Fibroblast of lung (primary cell): ENCODE results near the gene KCTD21. TPM values are rescaled to one million over a fixed set of nuclear protein-coding genes. Genes with fewer than 3 reads are reported as not detected.

ENCODE experiments used
- DNase-seq, 2 donors: peaks; one replicate each; pipeline versions ENCODE4 v3.0.0 to v3.0.0-alpha.2; 2010; ENCODE audit warnings: low read depth in 2 of 2
- H2AFZ ChIP-seq: 2 replicates; pipeline ENCODE4 v1.5.1; 2012; ENCODE audit warnings: low read length, control low read depth, inconsistent platforms
- H3K27ac ChIP-seq: 2 replicates; pipeline ENCODE4 v1.5.1; 2011; ENCODE audit warnings: low read length, control low read depth; ENCODE audit not compliant: insufficient read depth
- H3K27me3 ChIP-seq: 2 replicates; pipeline ENCODE4 v1.5.1; 2011; ENCODE audit warnings: mild to moderate bottlenecking, low read length; ENCODE audit not compliant: control insufficient read depth, insufficient read depth
- H3K36me3 ChIP-seq: 2 replicates; pipeline ENCODE4 v1.5.1; 2011; ENCODE audit warnings: low read length; ENCODE audit not compliant: control insufficient read depth, insufficient read depth
- H3K4me1 ChIP-seq: 2 replicates; pipeline ENCODE4 v1.5.1; 2011; ENCODE audit warnings: low read length; ENCODE audit not compliant: control insufficient read depth, insufficient read depth; ENCODE audit errors: extremely low read depth
- H3K4me2 ChIP-seq: 2 replicates; pipeline ENCODE4 v1.5.1; 2011; ENCODE audit warnings: low read length, control low read depth; ENCODE audit not compliant: insufficient read depth; ENCODE audit errors: extremely low read depth
- H3K4me3 ChIP-seq, 4 experiments: fragments of 200-600 bp in 1 of 4; sonication (generic) in 1 of 4; replicated peaks in 1 of 4; 2 replicates each; pipeline ENCODE4 v1.5.1; 2011 to 2016; ENCODE audit warnings: low read length in 4 of 4, low read depth in 3 of 4, mild to moderate bottlenecking in 3 of 4, control low read depth in 2 of 4, inconsistent platforms in 1 of 4, mixed read lengths in 1 of 4; ENCODE audit not compliant: insufficient read depth in 1 of 4; ENCODE audit errors: control extremely low read depth in 1 of 4
- H3K79me2 ChIP-seq: 2 replicates; pipeline ENCODE4 v1.5.1; 2012; ENCODE audit warnings: mild to moderate bottlenecking, low read length, inconsistent platforms; ENCODE audit not compliant: control insufficient read depth, insufficient read depth
- H3K9ac ChIP-seq: 2 replicates; pipeline ENCODE4 v1.5.1; 2011; ENCODE audit warnings: mild to moderate bottlenecking, low read length, control low read depth; ENCODE audit not compliant: insufficient read depth
- H3K9me3 ChIP-seq: 2 replicates; pipeline ENCODE4 v1.5.1; 2012; ENCODE audit warnings: low read depth, low read length; ENCODE audit not compliant: control insufficient read depth, insufficient read depth
- H4K20me1 ChIP-seq: 2 replicates; pipeline ENCODE4 v1.5.1; 2011; ENCODE audit warnings: low read length; ENCODE audit not compliant: control insufficient read depth, insufficient read depth; ENCODE audit errors: extremely low read depth
- EZH2 ChIP-seq: IDR thresholded peaks from 2 replicates; pipeline ENCODE4 v1.5.1; 2012; ENCODE audit warnings: low read length, control low read depth, mild to moderate bottlenecking; ENCODE audit errors: missing control alignments
- polyA plus RNA-seq, 2 donors: library from polyadenylated mRNA; depleted of rRNA in 1 of 2; stranded (reverse) in 1 of 2; unstranded in 1 of 2; fragments of >200 nt; gene quantifications; 2 replicates each; pipeline ENCODE4 v1.2.1, GENCODE V29; 2011 to 2012; ENCODE audit warnings: missing spikeins in 1 of 2
- total RNA-seq: library from RNA; depleted of rRNA; stranded (reverse); fragments of >200 nt; gene quantifications from 2 replicates; pipeline ENCODE4 v1.2.1, GENCODE V29; 2014
- TF ChIP-seq, protein P1 (sequence below), 2 donors: IDR thresholded peaks in 1 of 2; conservative IDR thresholded peaks in 1 of 2; 1 replicate in 1 of 2; 2 replicates in 1 of 2; pipeline ENCODE4 v1.5.1; 2011 to 2012; ENCODE audit warnings: low read length in 2 of 2, control low read depth in 1 of 2, inconsistent platforms in 1 of 2, low read depth in 1 of 2, mild to moderate bottlenecking in 1 of 2

KCTD21 gene
- total and polyA plus RNA-seq, 2 donors (not counting 1 experiment from before 2014, with no cell fraction given): 8.1 to 15.9 TPM

DNA sequence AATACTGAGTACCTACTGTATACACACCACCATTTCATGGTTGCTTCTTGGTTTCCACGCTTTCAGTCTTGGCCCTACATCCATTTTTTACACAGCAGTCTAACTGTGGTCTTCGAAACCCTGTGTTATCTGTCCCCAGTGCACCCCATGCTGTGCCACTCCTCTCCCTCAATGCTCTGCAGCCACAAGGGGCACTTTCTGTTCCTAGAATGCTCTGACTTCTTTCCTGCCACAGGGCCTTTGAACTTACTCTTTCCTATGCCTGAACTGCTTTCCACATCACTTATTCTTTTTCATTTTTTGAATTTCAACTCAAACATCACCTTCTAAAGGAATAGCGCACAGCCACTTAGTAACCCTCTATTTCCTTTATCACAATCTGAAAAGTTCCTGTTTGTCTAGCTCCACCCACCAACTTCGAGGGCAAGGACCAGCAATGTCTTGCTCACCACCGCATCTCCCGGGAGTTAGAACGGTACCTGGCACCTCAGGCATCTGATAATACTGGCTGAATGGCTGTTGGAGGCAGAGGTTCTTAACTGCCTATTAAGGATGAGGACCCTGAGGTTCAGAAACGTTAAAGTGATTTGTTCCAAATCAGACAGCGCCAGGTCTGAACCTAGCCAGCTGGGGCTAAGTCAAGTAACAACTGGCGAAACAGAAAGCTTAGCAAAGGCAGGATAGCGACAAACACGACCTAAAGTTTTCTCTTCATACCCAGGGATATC lies 49.6 kb downstream of the KCTD21 start:
- DNase-seq: peak in 1 of 2 donors; percentile 31
- Histone ChIP-seq H3K4me2 (peak overlapping the region; percentile 96), H3K79me2 (peaks cover 18% of the 10 kb centered on the region), H3K27ac (peak overlapping the region; percentile 91), H4K20me1 (no peaks in the 10 kb centered on the region), H3K4me1 (peaks cover 4% of the 10 kb centered on the region), H3K27me3 (no peaks in the 10 kb centered on the region), H3K36me3 (peaks cover 5% of the 10 kb centered on the region), H3K4me3 (peak overlapping the region; percentile 81 to 97 (median 92)), H2AFZ (peak overlapping the region; percentile 93), H3K9me3 (no peaks in the 10 kb centered on the region), H3K9ac (peak overlapping the region; percentile 89)
- TF ChIP-seq, protein P1, sequence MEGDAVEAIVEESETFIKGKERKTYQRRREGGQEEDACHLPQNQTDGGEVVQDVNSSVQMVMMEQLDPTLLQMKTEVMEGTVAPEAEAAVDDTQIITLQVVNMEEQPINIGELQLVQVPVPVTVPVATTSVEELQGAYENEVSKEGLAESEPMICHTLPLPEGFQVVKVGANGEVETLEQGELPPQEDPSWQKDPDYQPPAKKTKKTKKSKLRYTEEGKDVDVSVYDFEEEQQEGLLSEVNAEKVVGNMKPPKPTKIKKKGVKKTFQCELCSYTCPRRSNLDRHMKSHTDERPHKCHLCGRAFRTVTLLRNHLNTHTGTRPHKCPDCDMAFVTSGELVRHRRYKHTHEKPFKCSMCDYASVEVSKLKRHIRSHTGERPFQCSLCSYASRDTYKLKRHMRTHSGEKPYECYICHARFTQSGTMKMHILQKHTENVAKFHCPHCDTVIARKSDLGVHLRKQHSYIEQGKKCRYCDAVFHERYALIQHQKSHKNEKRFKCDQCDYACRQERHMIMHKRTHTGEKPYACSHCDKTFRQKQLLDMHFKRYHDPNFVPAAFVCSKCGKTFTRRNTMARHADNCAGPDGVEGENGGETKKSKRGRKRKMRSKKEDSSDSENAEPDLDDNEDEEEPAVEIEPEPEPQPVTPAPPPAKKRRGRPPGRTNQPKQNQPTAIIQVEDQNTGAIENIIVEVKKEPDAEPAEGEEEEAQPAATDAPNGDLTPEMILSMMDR (conservative IDR thresholded peaks at IDR 0.05 in 1 of 2, IDR thresholded peaks at IDR 0.05 in 1 of 2; ENCODE audit: low read depth in 1 of 2, low read length in 2 of 2): no peak
- no peak for TF ChIP-seq EZH2

DNA sequence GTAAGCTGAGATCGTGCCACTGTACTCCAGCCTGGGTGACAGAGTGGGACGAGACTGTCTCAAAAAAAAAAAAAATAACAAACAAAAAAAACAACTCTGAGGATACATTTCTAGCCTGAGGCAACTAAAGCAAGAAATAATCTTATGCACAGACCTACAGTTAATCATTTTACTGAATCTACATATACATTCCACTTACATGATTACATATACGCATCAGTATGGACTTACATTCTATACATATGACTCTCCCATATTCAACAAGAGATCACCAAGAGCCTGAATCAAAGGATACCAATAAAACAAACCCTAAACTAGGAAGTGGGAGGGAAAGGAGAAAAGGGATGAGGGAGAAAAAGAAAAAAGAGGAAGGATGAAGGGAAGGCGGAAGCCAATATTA lies 50.1 kb downstream of the KCTD21 start:
- Histone ChIP-seq H3K27ac (no peak overlapping the region), H3K4me2 (peak overlapping the region; percentile 96), H3K4me3 (peak overlapping the region; percentile 81 to 97 (median 92)), H3K9ac (no peak overlapping the region), H3K4me1 (peaks cover 4% of the 10 kb centered on the region), H2AFZ (no peak overlapping the region), H3K36me3 (peaks cover 5% of the 10 kb centered on the region), H4K20me1 (no peaks in the 10 kb centered on the region), H3K27me3 (no peaks in the 10 kb centered on the region), H3K79me2 (peaks cover 18% of the 10 kb centered on the region), H3K9me3 (no peaks in the 10 kb centered on the region)
- TF ChIP-seq, protein P1 (conservative IDR thresholded peaks at IDR 0.05 in 1 of 2, IDR thresholded peaks at IDR 0.05 in 1 of 2; ENCODE audit: low read depth in 1 of 2, low read length in 2 of 2): no peak
- no peak for TF ChIP-seq EZH2
- DNase-seq: no peak

DNA sequence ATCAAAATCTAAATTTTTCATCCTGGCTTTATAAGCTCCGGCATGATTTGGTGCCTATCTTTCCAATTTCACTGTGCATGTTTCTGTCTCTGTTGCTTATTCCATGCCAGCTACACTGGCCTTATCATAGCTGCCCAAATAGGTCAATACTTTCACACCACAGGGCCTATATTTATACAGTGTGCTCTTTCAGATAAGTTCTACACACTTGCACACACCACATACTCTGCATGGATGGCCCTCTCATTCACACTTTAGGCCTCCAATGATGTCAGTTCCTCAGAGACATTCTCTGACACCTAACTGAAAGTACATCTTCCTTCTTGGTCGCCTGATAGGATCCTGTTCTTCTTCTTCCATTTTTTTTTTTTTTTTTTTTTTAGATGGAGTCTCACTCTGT lies 56.0 kb downstream of the KCTD21 start:
- no peak overlapping the region for H3K4me3 ChIP-seq
- H3K79me2 ChIP-seq: peaks cover 1% of the 10 kb centered on the region
- DNase-seq: no peak
- H3K9me3 ChIP-seq: no peaks in the 10 kb centered on the region
- H3K4me1 ChIP-seq: no peaks in the 10 kb centered on the region
- H3K9ac ChIP-seq: no peak overlapping the region
- TF ChIP-seq, protein P1 (conservative IDR thresholded peaks at IDR 0.05 in 1 of 2, IDR thresholded peaks at IDR 0.05 in 1 of 2; ENCODE audit: low read depth in 1 of 2, low read length in 2 of 2): no peak
- no peak for TF ChIP-seq EZH2
- peaks cover 2% of the 10 kb centered on the region for H3K36me3 ChIP-seq
- no peaks in the 10 kb centered on the region for H3K27me3 ChIP-seq
- H2AFZ ChIP-seq: no peak overlapping the region
- H4K20me1 ChIP-seq: no peaks in the 10 kb centered on the region
- H3K4me2 ChIP-seq: no peak overlapping the region
- H3K27ac ChIP-seq: no peak overlapping the region
